Activated T-helper 17 cell treated with anti-CD3 and anti-CD28 coated beads, Interleukin-2, amount 50 U/mL, for 72 hours (primary cell): ENCODE measurements around the gene BIRC5. TPM values are rescaled to one million over a fixed set of nuclear protein-coding genes. Genes with fewer than 3 reads are reported as not detected.

Source experiments
- ATAC-seq: fragments of 150-1000 bp; cut with Tn5 transposase; replicated peaks from 2 replicates; pipeline ENCODE4 v1.10.0; 2021; ENCODE audit warnings: mild to moderate bottlenecking, moderate library complexity
- H3K27ac Mint-ChIP-seq: one replicate; pipeline ENCODE4 v1.8.0; 2022; ENCODE audit warnings: mixed read lengths
- H3K27me3 Mint-ChIP-seq: one replicate; pipeline ENCODE4 v1.8.0; 2022; ENCODE audit warnings: mixed read lengths
- H3K36me3 Mint-ChIP-seq: one replicate; pipeline ENCODE4 v1.8.0; 2022; ENCODE audit warnings: low read depth, mild to moderate bottlenecking, mixed read lengths
- H3K4me1 Mint-ChIP-seq: one replicate; pipeline ENCODE4 v1.8.0; 2022; ENCODE audit warnings: mixed read lengths
- H3K4me3 Mint-ChIP-seq: one replicate; pipeline ENCODE4 v1.8.0; 2022; ENCODE audit warnings: mild to moderate bottlenecking, mixed read lengths
- H3K9me3 Mint-ChIP-seq: one replicate; pipeline ENCODE4 v1.8.0; 2022; ENCODE audit warnings: mixed read lengths
- total RNA-seq, 2 donors: library from RNA; stranded (reverse); gene quantifications; one replicate each; pipeline ENCODE4 v1.2.3, GENCODE V29; 2022

Gene BIRC5
- total RNA-seq, 2 donors from 2014 or later = 68.6 to 104 TPM

DNA sequence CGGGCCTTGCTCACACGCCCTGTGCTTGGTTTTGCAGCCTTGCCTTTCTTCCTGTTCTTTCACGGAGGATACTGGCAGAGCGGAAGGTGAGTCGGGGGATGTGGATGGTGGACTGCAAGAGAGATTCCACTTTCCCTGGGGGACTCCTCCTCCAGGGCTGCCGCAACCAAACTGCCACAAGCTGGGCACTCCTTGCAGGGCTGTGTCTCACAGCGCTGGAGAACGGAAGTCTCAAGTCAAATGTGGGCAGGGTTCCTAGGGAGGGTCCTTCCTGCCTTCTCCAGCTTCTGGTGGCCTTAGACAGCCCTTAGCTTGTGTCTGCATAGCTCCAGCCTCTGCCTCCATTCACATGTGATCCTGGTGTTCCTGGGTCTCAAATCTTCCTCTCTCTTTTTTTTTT is 11.4 kb upstream of the BIRC5 start:
- no peaks in the 10 kb centered on the region for H3K4me1 Mint-ChIP-seq
- no peaks in the 10 kb centered on the region for H3K9me3 Mint-ChIP-seq
- peaks cover 11% of the 10 kb centered on the region for H3K36me3 Mint-ChIP-seq
- ATAC-seq = no peak
- no peaks in the 10 kb centered on the region for H3K27me3 Mint-ChIP-seq
- no peak overlapping the region for H3K27ac Mint-ChIP-seq
- no peak overlapping the region for H3K4me3 Mint-ChIP-seq

DNA sequence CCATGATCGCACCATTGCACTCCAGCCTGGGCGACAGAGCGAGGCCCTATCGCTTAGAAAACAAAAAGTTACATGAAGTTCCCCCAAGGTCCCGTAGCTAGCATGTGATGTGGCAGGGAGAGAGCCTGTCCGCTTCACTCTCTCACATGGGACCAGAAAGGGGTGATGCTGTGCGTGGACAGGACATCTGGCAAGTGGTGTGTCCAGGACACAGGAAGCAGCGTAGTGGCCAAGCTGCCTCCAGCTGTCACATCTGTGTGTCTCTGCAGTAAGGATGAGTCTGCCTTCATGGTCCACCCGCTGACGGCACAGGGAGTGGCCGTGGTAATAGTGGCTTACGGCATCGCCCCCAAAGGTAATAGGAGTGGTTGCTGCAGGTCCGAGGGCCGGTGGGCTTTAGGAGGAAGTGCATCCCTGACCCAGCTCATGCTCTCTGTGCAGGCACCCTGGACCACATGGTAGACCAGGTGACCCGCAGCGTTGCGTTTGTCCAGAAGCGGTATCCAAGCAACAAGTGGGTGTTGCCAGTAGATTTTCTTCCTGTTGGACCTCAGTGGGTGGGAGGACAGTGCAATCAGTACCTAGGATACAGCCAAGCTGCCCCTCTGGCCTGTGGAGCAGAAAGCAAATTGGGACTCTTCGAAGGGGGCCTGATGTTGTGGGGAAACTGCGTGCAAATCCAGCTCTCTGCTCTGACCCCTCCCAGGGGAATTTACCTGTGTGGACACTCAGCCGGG is 9.5 kb upstream of the BIRC5 start:
- Mint-ChIP-seq H3K27ac (no peak overlapping the region), H3K27me3 (no peaks in the 10 kb centered on the region), H3K36me3 (no peaks in the 10 kb centered on the region), H3K4me1 (no peaks in the 10 kb centered on the region), H3K9me3 (no peaks in the 10 kb centered on the region), H3K4me3 (no peak overlapping the region)
- ATAC-seq = no peak

DNA sequence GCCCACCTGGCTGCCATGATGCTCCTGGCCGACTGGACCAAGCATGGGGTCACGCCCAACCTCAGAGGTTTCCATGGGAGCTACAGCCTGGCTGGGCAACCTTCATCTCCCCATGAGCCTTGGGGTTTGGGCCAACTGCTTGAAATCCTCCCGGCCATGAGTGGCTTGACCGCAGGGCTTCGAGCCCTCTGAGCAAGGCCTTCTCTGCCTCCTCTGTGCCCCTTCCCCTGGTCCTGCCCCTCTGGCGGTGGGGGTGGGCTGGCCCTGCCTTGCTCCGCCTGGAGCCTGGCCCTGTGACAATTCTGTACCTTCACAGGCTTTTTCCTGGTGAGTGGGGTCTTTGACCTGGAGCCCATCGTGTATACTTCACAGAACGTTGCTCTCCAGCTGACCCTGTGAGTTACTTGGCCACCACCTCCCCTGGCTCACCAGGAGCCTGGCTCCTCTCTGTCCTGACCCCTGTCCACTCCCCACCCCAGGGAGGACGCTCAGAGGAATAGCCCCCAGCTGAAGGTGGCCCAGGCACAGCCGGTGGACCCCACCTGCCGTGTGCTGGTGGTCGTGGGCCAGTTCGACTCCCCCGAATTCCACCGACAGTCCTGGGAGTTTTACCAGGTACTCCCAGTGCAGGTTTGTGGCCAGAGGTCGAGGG is 8.8 kb upstream of the BIRC5 start:
- H3K9me3 Mint-ChIP-seq = no peaks in the 10 kb centered on the region
- no peak for ATAC-seq
- no peaks in the 10 kb centered on the region for H3K27me3 Mint-ChIP-seq
- no peaks in the 10 kb centered on the region for H3K4me1 Mint-ChIP-seq
- no peaks in the 10 kb centered on the region for H3K36me3 Mint-ChIP-seq
- no peak overlapping the region for H3K4me3 Mint-ChIP-seq
- H3K27ac Mint-ChIP-seq = no peak overlapping the region

DNA sequence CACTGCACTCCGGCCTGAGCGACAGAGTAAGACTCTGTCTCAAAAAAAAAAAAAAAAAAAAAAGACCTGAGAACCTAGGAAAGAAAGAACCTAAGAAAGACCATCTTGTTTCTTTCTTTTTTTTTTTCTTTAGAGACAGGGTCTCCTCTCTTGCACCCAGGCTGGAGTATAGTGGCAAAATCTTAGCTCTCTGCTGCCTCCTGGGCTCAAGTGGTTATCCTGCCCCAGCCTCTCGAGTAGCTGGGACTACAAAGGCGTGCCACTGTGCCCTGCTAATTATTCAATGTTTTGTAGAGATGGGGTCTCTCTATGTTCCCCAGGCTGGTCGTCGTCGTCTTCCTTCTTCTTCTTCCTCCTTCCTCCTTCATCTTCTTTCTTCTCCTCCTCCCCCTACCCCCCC is 7.8 kb upstream of the BIRC5 start:
- no peaks in the 10 kb centered on the region for H3K36me3 Mint-ChIP-seq
- H3K9me3 Mint-ChIP-seq = no peaks in the 10 kb centered on the region
- no peak for ATAC-seq
- no peaks in the 10 kb centered on the region for H3K4me1 Mint-ChIP-seq
- H3K27me3 Mint-ChIP-seq = no peaks in the 10 kb centered on the region
- H3K27ac Mint-ChIP-seq = no peak overlapping the region
- H3K4me3 Mint-ChIP-seq = no peak overlapping the region

DNA sequence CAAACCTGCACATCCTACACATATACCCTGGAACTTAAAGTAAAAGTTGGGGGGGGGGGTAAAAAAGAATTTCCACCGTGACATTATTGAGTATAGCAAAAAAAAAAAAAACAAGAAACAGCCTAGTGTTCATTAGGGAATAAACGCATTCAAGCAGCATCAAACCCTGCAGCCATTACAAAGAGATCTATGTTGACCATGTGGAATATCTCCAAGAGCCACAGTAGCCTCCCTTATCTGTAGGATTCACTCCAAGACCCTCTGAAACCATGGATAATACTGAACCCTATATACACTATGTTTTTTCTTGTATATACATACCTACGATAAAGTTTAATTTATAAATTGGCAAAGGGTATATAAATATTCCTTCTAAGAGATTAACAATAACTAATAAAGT is 5.6 kb upstream of the BIRC5 start:
- Mint-ChIP-seq H3K4me3 (no peak overlapping the region), H3K27ac (no peak overlapping the region), H3K36me3 (no peaks in the 10 kb centered on the region), H3K4me1 (no peaks in the 10 kb centered on the region), H3K27me3 (no peaks in the 10 kb centered on the region), H3K9me3 (no peaks in the 10 kb centered on the region)
- ATAC-seq = no peak

DNA sequence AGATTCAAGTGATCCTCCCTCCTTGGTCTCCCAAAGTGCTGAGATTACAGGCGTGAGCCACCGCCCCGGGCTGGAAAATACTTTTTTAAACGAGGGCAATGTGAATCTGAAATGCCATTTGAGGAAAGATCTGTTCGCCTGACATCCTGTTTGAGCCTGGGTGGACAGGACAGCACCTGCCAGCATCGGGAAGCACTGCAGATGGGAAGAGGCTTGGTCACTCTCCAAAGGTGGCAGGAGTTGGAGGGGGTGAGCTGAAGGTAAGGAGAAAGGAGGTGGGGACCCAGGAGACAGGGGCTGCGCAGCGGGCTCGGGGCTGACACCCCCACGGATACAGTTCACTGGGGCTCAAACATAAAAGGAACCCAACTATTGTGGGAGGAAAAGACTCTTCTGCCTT is 3.9 kb upstream of the BIRC5 start:
- Mint-ChIP-seq H3K27me3 (no peaks in the 10 kb centered on the region), H3K4me1 (no peaks in the 10 kb centered on the region), H3K4me3 (no peak overlapping the region), H3K9me3 (no peaks in the 10 kb centered on the region), H3K27ac (no peak overlapping the region), H3K36me3 (no peaks in the 10 kb centered on the region)
- ATAC-seq = no peak

DNA sequence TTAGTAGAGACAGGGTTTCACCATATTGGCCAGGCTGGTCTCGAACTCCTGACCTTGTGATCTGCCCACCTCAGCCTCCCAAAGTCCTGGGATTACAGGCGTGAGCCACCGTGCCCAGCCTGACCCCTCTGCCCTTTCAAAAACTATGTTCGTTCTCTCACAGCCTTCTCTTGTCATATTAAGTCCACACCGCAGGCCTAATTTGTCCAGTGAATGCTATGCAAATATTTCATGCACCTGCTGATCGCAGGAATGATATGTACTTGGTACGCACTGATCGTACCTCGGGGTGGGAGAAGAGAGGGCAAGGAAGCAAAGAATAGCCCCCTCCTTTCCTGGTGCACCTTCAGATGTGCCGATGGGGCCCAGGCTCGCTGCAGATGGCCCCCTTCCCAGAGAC is 3.0 kb upstream of the BIRC5 start:
- ATAC-seq = no peak
- no peak overlapping the region for H3K27ac Mint-ChIP-seq
- H3K4me1 Mint-ChIP-seq = no peaks in the 10 kb centered on the region
- no peak overlapping the region for H3K4me3 Mint-ChIP-seq
- no peaks in the 10 kb centered on the region for H3K27me3 Mint-ChIP-seq
- no peaks in the 10 kb centered on the region for H3K9me3 Mint-ChIP-seq
- peaks cover 2% of the 10 kb centered on the region for H3K36me3 Mint-ChIP-seq

DNA sequence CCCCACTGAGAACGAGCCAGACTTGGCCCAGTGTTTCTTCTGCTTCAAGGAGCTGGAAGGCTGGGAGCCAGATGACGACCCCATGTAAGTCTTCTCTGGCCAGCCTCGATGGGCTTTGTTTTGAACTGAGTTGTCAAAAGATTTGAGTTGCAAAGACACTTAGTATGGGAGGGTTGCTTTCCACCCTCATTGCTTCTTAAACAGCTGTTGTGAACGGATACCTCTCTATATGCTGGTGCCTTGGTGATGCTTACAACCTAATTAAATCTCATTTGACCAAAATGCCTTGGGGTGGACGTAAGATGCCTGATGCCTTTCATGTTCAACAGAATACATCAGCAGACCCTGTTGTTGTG is 631 bp downstream of the BIRC5 start:
- Mint-ChIP-seq H3K27me3 (no peaks in the 10 kb centered on the region), H3K36me3 (peaks cover 24% of the 10 kb centered on the region), H3K4me1 (no peaks in the 10 kb centered on the region), H3K9me3 (no peaks in the 10 kb centered on the region), H3K4me3 (peak overlapping the region; percentile 90), H3K27ac (peak overlapping the region; percentile 59)
- no peak for ATAC-seq

DNA sequence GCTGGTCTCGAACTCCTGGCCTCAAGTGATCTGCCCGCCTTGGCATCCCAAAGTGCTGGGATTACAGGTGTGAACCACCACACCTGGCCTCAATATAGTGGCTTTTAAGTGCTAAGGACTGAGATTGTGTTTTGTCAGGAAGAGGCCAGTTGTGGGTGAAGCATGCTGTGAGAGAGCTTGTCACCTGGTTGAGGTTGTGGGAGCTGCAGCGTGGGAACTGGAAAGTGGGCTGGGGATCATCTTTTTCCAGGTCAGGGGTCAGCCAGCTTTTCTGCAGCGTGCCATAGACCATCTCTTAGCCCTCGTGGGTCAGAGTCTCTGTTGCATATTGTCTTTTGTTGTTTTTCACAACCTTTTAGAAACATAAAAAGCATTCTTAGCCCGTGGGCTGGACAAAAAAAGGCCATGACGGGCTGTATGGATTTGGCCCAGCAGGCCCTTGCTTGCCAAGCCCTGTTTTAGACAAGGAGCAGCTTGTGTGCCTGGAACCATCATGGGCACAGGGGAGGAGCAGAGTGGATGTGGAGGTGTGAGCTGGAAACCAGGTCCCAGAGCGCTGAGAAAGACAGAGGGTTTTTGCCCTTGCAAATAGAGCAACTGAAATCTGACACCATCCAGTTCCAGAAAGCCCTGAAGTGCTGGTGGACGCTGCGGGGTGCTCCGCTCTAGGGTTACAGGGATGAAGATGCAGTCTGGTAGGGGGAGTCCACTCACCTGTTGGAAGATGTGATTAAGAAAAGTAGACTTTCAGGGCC is 5.5 kb downstream of the BIRC5 start:
- ATAC-seq = no peak
- H3K4me1 Mint-ChIP-seq = no peaks in the 10 kb centered on the region
- no peaks in the 10 kb centered on the region for H3K27me3 Mint-ChIP-seq
- no peaks in the 10 kb centered on the region for H3K9me3 Mint-ChIP-seq
- no peak overlapping the region for H3K27ac Mint-ChIP-seq
- H3K36me3 Mint-ChIP-seq = peaks cover 53% of the 10 kb centered on the region
- H3K4me3 Mint-ChIP-seq = no peak overlapping the region

DNA sequence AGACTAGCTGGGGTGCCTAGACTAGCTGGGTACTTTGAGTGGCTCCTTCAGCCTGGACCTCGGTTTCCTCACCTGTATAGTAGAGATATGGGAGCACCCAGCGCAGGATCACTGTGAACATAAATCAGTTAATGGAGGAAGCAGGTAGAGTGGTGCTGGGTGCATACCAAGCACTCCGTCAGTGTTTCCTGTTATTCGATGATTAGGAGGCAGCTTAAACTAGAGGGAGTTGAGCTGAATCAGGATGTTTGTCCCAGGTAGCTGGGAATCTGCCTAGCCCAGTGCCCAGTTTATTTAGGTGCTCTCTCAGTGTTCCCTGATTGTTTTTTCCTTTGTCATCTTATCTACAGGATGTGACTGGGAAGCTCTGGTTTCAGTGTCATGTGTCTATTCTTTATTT is 9.0 kb downstream of the BIRC5 start:
- Mint-ChIP-seq H3K27ac (no peak overlapping the region), H3K36me3 (peaks cover 43% of the 10 kb centered on the region), H3K4me3 (no peak overlapping the region), H3K27me3 (no peaks in the 10 kb centered on the region), H3K9me3 (no peaks in the 10 kb centered on the region), H3K4me1 (no peaks in the 10 kb centered on the region)
- ATAC-seq = no peak

DNA sequence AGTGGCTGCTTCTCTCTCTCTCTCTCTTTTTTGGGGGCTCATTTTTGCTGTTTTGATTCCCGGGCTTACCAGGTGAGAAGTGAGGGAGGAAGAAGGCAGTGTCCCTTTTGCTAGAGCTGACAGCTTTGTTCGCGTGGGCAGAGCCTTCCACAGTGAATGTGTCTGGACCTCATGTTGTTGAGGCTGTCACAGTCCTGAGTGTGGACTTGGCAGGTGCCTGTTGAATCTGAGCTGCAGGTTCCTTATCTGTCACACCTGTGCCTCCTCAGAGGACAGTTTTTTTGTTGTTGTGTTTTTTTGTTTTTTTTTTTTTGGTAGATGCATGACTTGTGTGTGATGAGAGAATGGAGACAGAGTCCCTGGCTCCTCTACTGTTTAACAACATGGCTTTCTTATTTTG is 9.7 kb downstream of the BIRC5 start:
- no peak for ATAC-seq
- Mint-ChIP-seq H3K36me3 (peaks cover 39% of the 10 kb centered on the region), H3K27ac (no peak overlapping the region), H3K4me1 (no peaks in the 10 kb centered on the region), H3K27me3 (no peaks in the 10 kb centered on the region), H3K4me3 (no peak overlapping the region), H3K9me3 (no peaks in the 10 kb centered on the region)

DNA sequence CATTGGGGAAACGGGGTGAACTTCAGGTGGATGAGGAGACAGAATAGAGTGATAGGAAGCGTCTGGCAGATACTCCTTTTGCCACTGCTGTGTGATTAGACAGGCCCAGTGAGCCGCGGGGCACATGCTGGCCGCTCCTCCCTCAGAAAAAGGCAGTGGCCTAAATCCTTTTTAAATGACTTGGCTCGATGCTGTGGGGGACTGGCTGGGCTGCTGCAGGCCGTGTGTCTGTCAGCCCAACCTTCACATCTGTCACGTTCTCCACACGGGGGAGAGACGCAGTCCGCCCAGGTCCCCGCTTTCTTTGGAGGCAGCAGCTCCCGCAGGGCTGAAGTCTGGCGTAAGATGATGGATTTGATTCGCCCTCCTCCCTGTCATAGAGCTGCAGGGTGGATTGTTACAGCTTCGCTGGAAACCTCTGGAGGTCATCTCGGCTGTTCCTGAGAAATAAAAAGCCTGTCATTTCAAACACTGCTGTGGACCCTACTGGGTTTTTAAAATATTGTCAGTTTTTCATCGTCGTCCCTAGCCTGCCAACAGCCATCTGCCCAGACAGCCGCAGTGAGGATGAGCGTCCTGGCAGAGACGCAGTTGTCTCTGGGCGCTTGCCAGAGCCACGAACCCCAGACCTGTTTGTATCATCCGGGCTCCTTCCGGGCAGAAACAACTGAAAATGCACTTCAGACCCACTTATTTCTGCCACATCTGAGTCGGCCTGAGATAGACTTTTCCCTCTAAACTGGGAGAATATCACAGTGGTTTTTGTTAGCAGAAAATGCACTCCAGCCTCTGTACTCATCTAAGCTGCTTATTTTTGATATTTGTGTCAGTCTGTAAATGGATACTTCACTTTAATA is 10.4 kb downstream of the BIRC5 start:
- Mint-ChIP-seq H3K27ac (no peak overlapping the region), H3K9me3 (no peaks in the 10 kb centered on the region), H3K27me3 (no peaks in the 10 kb centered on the region), H3K4me3 (no peak overlapping the region), H3K4me1 (no peaks in the 10 kb centered on the region), H3K36me3 (peaks cover 32% of the 10 kb centered on the region)
- ATAC-seq = no peak

DNA sequence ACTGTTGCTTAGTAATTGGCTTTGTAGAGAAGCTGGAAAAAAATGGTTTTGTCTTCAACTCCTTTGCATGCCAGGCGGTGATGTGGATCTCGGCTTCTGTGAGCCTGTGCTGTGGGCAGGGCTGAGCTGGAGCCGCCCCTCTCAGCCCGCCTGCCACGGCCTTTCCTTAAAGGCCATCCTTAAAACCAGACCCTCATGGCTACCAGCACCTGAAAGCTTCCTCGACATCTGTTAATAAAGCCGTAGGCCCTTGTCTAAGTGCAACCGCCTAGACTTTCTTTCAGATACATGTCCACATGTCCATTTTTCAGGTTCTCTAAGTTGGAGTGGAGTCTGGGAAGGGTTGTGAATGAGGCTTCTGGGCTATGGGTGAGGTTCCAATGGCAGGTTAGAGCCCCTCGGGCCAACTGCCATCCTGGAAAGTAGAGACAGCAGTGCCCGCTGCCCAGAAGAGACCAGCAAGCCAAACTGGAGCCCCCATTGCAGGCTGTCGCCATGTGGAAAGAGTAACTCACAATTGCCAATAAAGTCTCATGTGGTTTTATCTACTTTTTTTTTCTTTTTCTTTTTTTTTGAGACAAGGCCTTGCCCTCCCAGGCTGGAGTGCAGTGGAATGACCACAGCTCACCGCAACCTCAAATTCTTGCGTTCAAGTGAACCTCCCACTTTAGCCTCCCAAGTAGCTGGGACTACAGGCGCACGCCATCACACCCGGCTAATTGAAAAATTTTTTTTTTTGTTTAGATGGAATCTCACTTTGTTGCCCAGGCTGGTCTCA is 11.2 kb downstream of the BIRC5 start:
- ATAC-seq = no peak
- Mint-ChIP-seq H3K27ac (no peak overlapping the region), H3K36me3 (peaks cover 27% of the 10 kb centered on the region), H3K27me3 (peaks cover under 1% of the 10 kb centered on the region), H3K9me3 (no peaks in the 10 kb centered on the region), H3K4me3 (no peak overlapping the region), H3K4me1 (no peaks in the 10 kb centered on the region)
